Kidney (tissue), 14 donors: Measurements from ENCODE around the gene NFE2L2. TPM values are rescaled to one million over a fixed set of nuclear protein-coding genes. Genes with fewer than 3 reads are reported as not detected.
"Not testable (repeated sequence)": the region's sequence is repeated elsewhere in the genome, so short reads cannot be mapped to it uniquely, and the experiment has no call there.

ENCODE experiments used
- DNase-seq, 5 donors: peaks; one replicate each; pipeline ENCODE4 v3.0.0-alpha.2; 2013 to 2020
- FAIRE-seq: peaks from 2 replicates; lab custom pipeline; 2012; peaks lifted over from hg19 to GRCh38; lab: Jason Lieb, UNC
- H3K27ac ChIP-seq, 2 donors: one replicate each; pipeline ENCODE4 v1.7.0; 2013; ENCODE audit warnings: low read depth in 2 of 2, low read length in 2 of 2, inconsistent platforms in 1 of 2
- H3K27me3 ChIP-seq: one replicate; pipeline ENCODE4 v1.7.1; 2013; ENCODE audit warnings: low read length, inconsistent platforms; ENCODE audit not compliant: control insufficient read depth, insufficient read depth
- H3K36me3 ChIP-seq, 3 donors: one replicate each; pipeline versions ENCODE4 v1.7.0 to v1.7.1; 2013; ENCODE audit warnings: low read length in 3 of 3, control low read depth in 1 of 3, inconsistent platforms in 1 of 3; ENCODE audit not compliant: insufficient read depth in 3 of 3, control insufficient read depth in 2 of 3
- H3K4me1 ChIP-seq, 3 donors: one replicate each; pipeline versions ENCODE4 v1.7.0 to v1.7.1; 2013; ENCODE audit warnings: low read length in 3 of 3, inconsistent platforms in 1 of 3, low read depth in 1 of 3; ENCODE audit not compliant: control insufficient read depth in 2 of 3, insufficient read depth in 2 of 3
- H3K4me3 ChIP-seq, 3 donors: one replicate each; pipeline versions ENCODE4 v1.7.0 to v1.8.1; 2013; ENCODE audit warnings: low read length in 3 of 3, control low read depth in 1 of 3, inconsistent platforms in 1 of 3
- H3K9ac ChIP-seq, 3 donors: one replicate each; pipeline versions ENCODE4 v1.7.0 to v1.7.1; 2013; ENCODE audit warnings: low read length in 3 of 3, control low read depth in 1 of 3, inconsistent platforms in 1 of 3
- H3K9me3 ChIP-seq, 3 donors: one replicate each; pipeline versions ENCODE4 v1.7.0 to v1.7.1; 2013; ENCODE audit warnings: low read length in 3 of 3, control low read depth in 1 of 3, inconsistent platforms in 1 of 3; ENCODE audit not compliant: control insufficient read depth in 2 of 3, insufficient read depth in 1 of 3
- intact Hi-C: fragments of 100-400 bp; cut with DNase I; formaldehyde crosslinking; loops from one replicate; pipeline ENCODE4 v1.11.1; 2022
- polyA plus RNA-seq: library from polyadenylated mRNA; stranded (reverse); fragments of 350-450 nt; fragmentation: Illumina TruSeq; extraction: RNeasy Lipid Tissue Mini Kit (QIAGEN cat#74804); gene quantifications from one replicate; pipeline ENCODE4 v1.2.3, GENCODE V29; 2014; ENCODE audit warnings: low read depth, low replicate concordance; ENCODE audit not compliant: insufficient read depth
- total RNA-seq: library from RNA; stranded (reverse); fragmentation: NEBNext Ultra II Directional; extraction: Animal tissue kit (Norgen Biotek cat#: 25700); gene quantifications from one replicate; pipeline ENCODE4 v1.2.1, GENCODE V29; 2021
- TF ChIP-seq, protein P1 (sequence below): IDR thresholded peaks from 3 replicates; pipeline ENCODE4 v1.5.1; 2012; ENCODE audit warnings: mild to moderate bottlenecking, moderate library complexity, borderline replicate concordance; ENCODE audit not compliant: insufficient read depth; ENCODE audit errors: extremely low read depth
- donor health status: control.
- donor health status: control.
- donor health status: control.
- donor health status: control.
- donor health status: control.
- donor health status: DM: yes; HTN: yes; CAD: no.
- donor health status: Normal renal cell carcinoma (clear cell type).

The NFE2L2 gene
- total and polyA plus RNA-seq, 2 donors from 2014 or later: 105 to 149 TPM

DNA sequence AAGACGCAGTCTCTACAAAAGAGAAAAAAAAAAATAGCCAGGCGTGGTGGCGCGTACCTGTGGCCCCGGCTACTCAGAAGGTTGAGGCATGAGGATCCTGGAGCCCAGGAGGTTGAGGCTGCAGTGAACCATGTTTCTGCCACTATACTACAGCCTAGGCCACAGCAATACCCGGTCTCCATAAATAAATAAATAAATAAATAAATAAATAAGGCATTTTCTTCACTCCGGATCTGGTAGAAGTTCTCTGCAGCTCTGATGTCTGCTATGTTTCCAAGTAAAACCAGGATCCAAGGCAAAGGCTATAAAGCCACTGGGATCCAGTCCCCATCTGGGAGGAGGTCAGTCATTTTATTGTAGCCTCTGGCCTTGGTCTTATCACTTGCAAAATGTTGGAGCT lies 15.5 kb downstream of the NFE2L2 start:
- Histone ChIP-seq H3K4me3 (no peak overlapping the region), H3K27ac (peak overlapping the region in 1 of 2 donors; percentile 65), H3K27me3 (no peaks in the 10 kb centered on the region), H3K9me3 (no peaks in the 10 kb centered on the region), H3K4me1 (peaks cover 0 to 50% (median 43%) of the 10 kb centered on the region in 3 donors), H3K9ac (no peak overlapping the region), H3K36me3 (no peaks in the 10 kb centered on the region)
- DNase-seq: no peak
- TF ChIP-seq, protein P1, sequence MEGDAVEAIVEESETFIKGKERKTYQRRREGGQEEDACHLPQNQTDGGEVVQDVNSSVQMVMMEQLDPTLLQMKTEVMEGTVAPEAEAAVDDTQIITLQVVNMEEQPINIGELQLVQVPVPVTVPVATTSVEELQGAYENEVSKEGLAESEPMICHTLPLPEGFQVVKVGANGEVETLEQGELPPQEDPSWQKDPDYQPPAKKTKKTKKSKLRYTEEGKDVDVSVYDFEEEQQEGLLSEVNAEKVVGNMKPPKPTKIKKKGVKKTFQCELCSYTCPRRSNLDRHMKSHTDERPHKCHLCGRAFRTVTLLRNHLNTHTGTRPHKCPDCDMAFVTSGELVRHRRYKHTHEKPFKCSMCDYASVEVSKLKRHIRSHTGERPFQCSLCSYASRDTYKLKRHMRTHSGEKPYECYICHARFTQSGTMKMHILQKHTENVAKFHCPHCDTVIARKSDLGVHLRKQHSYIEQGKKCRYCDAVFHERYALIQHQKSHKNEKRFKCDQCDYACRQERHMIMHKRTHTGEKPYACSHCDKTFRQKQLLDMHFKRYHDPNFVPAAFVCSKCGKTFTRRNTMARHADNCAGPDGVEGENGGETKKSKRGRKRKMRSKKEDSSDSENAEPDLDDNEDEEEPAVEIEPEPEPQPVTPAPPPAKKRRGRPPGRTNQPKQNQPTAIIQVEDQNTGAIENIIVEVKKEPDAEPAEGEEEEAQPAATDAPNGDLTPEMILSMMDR: no peak
- no peak for FAIRE-seq
- intact Hi-C loops: no loop called here

DNA sequence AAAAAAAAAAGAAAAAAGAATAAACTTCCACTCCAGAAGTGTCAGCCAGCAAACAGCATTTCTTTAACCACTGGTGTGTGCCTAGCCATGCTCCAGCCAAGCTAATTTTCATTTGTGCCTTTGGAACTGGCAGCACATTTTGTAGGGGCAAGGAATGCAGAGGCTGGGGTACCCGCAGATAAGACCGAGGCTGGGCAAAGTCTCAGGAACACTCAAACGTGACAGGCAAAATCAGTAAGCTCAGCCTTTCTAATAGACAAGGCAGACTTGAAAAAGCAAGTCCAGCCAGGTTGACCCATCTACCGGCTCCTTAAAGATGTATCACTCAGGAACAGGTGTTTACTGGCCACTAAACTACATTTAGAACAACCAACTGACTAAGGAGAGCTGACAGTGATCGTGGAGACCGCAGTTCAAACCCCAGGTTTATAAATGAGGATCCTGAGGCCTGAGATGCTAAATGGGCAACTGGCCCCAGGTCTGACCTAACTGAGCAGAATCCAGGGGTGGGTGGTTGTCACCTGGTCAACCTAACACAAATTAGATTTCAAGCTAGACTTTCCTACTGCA lies 16.7 kb downstream of the NFE2L2 start:
- intact Hi-C loops: no loop called here
- Histone ChIP-seq H3K36me3 (no peaks in the 10 kb centered on the region), H3K9me3 (no peaks in the 10 kb centered on the region), H3K27ac (peak overlapping the region in 1 of 2 donors; percentile 30), H3K9ac (peak overlapping the region in 1 of 3 donors; percentile 11), H3K27me3 (no peaks in the 10 kb centered on the region), H3K4me3 (no peak overlapping the region), H3K4me1 (peaks cover 5 to 49% (median 45%) of the 10 kb centered on the region in 3 donors)
- DNase-seq: no peak
- TF ChIP-seq, protein P1: no peak
- no peak for FAIRE-seq

DNA sequence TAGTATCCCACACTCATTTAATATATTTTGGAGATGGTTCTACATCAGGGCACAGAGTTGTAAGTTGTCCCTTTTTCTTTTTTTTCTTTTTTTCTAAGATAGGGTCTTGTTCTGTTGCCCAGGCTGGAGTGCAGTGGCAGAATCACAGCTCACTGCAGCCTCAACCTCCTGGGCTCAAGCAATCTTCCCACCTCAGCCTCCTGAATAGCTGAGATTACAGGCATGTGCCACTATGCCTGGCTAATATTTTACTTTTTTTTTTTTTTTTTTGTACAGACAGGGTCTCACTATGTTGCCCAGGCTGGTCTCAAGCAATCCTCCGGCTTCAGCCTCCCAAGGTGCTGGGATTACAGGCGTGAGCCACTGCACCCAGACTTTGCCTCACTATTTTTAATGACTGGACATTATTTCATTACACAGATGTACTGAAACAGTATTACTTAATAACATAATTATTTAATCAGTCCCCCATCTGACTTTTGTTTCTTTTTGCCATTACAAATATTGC lies 17.9 kb downstream of the NFE2L2 start:
- H3K9me3 ChIP-seq, H3K36me3 ChIP-seq, H3K4me3 ChIP-seq, H3K27ac ChIP-seq, DNase-seq, H3K9ac ChIP-seq, H3K27me3 ChIP-seq, FAIRE-seq, intact Hi-C loops: not testable (repeated sequence)
- peaks cover 11 to 55% (median 48%) of the 10 kb centered on the region in 3 donors for H3K4me1 ChIP-seq

DNA sequence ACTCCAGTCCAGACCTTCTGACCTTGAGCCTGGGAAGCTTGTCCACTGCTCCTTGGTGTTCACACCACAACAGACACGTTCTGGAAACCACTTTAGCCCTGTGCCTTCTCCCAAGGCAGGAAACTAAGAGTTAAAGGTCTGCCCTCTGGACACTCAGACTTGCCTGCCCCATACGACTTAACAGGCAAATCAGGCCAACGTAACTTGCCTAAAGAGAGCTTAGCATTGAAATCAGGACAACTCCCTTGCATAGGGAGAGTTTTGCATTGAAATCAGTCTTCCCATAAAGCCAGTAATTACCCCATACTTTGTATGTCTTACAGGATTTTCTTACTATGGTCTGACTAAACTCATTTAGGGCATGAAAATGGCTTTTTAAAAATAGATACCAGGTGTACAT lies 18.5 kb downstream of the NFE2L2 start:
- Histone ChIP-seq H3K27me3 (no peaks in the 10 kb centered on the region), H3K4me3 (peak overlapping the region in 1 of 3 donors; percentile 8), H3K27ac (peak overlapping the region in 1 of 2 donors; percentile 76), H3K4me1 (peaks cover 11 to 50% (median 47%) of the 10 kb centered on the region in 3 donors), H3K9ac (no peak overlapping the region), H3K9me3 (no peaks in the 10 kb centered on the region), H3K36me3 (no peaks in the 10 kb centered on the region)
- no peak for DNase-seq
- intact Hi-C loops: no loop called here
- FAIRE-seq: no peak
- TF ChIP-seq, protein P1: no peak
